Measurements from ENCODE around the gene PAXIP1.

The PAXIP1 gene

GRCh38 chr7:155011086-155011485, 8.2 kb upstream of the PAXIP1 start:
- peaks cover 2 to 12% of the 10 kb centered on the region in 2 donors for H3K36me3 ChIP-seq (replicated peaks in 1 of 2; ENCODE audit: control insufficient read depth in 2 of 2, insufficient read depth in 2 of 2, low read length in 2 of 2)
- H3K4me3 ChIP-seq (ENCODE audit: low read length in 2 of 2) = no peak overlapping the region
- no peak overlapping the region for H3K4me2 ChIP-seq (ENCODE audit: insufficient read depth, low read length, poor library complexity, severe bottlenecking)
- H3K14ac ChIP-seq (ENCODE audit: low read length) = no peak overlapping the region
- H2AK5ac ChIP-seq (ENCODE audit: low read depth, low read length) = no peak overlapping the region
- no peak overlapping the region for H4K8ac ChIP-seq (ENCODE audit: low read depth, low read length)
- no peak for DNase-seq (ENCODE audit: low spot score)
- no peak overlapping the region for H2BK15ac ChIP-seq (ENCODE audit: low read length)
- H3K79me1 ChIP-seq (ENCODE audit: low read depth, low read length) = no peaks in the 10 kb centered on the region
- no peak overlapping the region for H2BK5ac ChIP-seq (ENCODE audit: low read length)
- no peak overlapping the region for H3K23ac ChIP-seq (ENCODE audit: low read depth, low read length, poor library complexity)
- WGBS, 2 donors (ENCODE audit: extremely low coverage in 2 of 2, insufficient read length in 2 of 2, insufficient replicate concordance in 1 of 2) = no CpG with 5 or more reads among the region's 4 CpGs
- H2BK12ac ChIP-seq (ENCODE audit: low read length) = no peak overlapping the region
- H3K27ac ChIP-seq (replicated peaks; ENCODE audit: low read length) = no peak overlapping the region
- no peaks in the 10 kb centered on the region for H3K27me3 ChIP-seq (ENCODE audit: control insufficient read depth in 3 of 3, insufficient read depth in 3 of 3, low read depth in 1 of 3, low read length in 3 of 3)
- H3K9ac ChIP-seq (ENCODE audit: low read depth, low read length, poor library complexity) = no peak overlapping the region
- H2BK120ac ChIP-seq (ENCODE audit: low read depth, low read length) = no peak overlapping the region
- H3K9me3 ChIP-seq (replicated peaks in 1 of 2; ENCODE audit: control insufficient read depth in 2 of 2, insufficient read depth in 1 of 2, low read depth in 1 of 2, low read length in 2 of 2) = no peaks in the 10 kb centered on the region
- H3K4ac ChIP-seq (ENCODE audit: low read length) = no peak overlapping the region
- no peak overlapping the region for H3K18ac ChIP-seq (ENCODE audit: low read length)
- no peak overlapping the region for H4K91ac ChIP-seq (ENCODE audit: low read depth, low read length, poor library complexity)
- H3K4me1 ChIP-seq (ENCODE audit: control insufficient read depth in 2 of 2, insufficient read depth in 1 of 2, low read depth in 1 of 2, low read length in 2 of 2) = no peaks in the 10 kb centered on the region
- H2AFZ ChIP-seq (ENCODE audit: low read length) = no peak overlapping the region

GRCh38 chr7:155009570-155010157, 6.7 kb upstream of the PAXIP1 start:
- Histone ChIP-seq H2BK120ac (ENCODE audit: low read depth, low read length) (no peak overlapping the region), H3K27me3 (ENCODE audit: control insufficient read depth in 3 of 3, insufficient read depth in 3 of 3, low read depth in 1 of 3, low read length in 3 of 3) (no peaks in the 10 kb centered on the region), H3K27ac (replicated peaks; ENCODE audit: low read length) (no peak overlapping the region), H3K4me2 (ENCODE audit: insufficient read depth, low read length, poor library complexity, severe bottlenecking) (no peak overlapping the region), H4K91ac (ENCODE audit: low read depth, low read length, poor library complexity) (no peak overlapping the region), H3K4ac (ENCODE audit: low read length) (no peak overlapping the region), H3K9ac (ENCODE audit: low read depth, low read length, poor library complexity) (no peak overlapping the region), H3K36me3 (replicated peaks in 1 of 2; ENCODE audit: control insufficient read depth in 2 of 2, insufficient read depth in 2 of 2, low read length in 2 of 2) (peaks cover 2 to 26% of the 10 kb centered on the region in 2 donors), H2AK5ac (ENCODE audit: low read depth, low read length) (peak overlapping the region; percentile 3), H3K79me1 (ENCODE audit: low read depth, low read length) (no peaks in the 10 kb centered on the region), H3K4me3 (ENCODE audit: low read length in 2 of 2) (no peak overlapping the region), H2AFZ (ENCODE audit: low read length) (no peak overlapping the region), H3K9me3 (replicated peaks in 1 of 2; ENCODE audit: control insufficient read depth in 2 of 2, insufficient read depth in 1 of 2, low read depth in 1 of 2, low read length in 2 of 2) (no peaks in the 10 kb centered on the region), H3K4me1 (ENCODE audit: control insufficient read depth in 2 of 2, insufficient read depth in 1 of 2, low read depth in 1 of 2, low read length in 2 of 2) (no peaks in the 10 kb centered on the region), H4K8ac (ENCODE audit: low read depth, low read length) (no peak overlapping the region), H2BK12ac (ENCODE audit: low read length) (no peak overlapping the region), H2BK15ac (ENCODE audit: low read length) (no peak overlapping the region), H3K18ac (ENCODE audit: low read length) (no peak overlapping the region), H2BK5ac (ENCODE audit: low read length) (no peak overlapping the region), H3K14ac (ENCODE audit: low read length) (no peak overlapping the region), H3K23ac (ENCODE audit: low read depth, low read length, poor library complexity) (no peak overlapping the region)
- WGBS, 2 donors (ENCODE audit: extremely low coverage in 2 of 2, insufficient read length in 2 of 2, insufficient replicate concordance in 1 of 2) = no CpG with 5 or more reads among the region's 3 CpGs
- DNase-seq (ENCODE audit: low spot score) = no peak

GRCh38 chr7:155007947-155008346, 5.0 kb upstream of the PAXIP1 start:
- H4K91ac ChIP-seq (ENCODE audit: low read depth, low read length, poor library complexity) = no peak overlapping the region
- no peak overlapping the region for H3K27ac ChIP-seq (replicated peaks; ENCODE audit: low read length)
- no peaks in the 10 kb centered on the region for H3K79me1 ChIP-seq (ENCODE audit: low read depth, low read length)
- H3K14ac ChIP-seq (ENCODE audit: low read length) = no peak overlapping the region
- no peak overlapping the region for H2BK5ac ChIP-seq (ENCODE audit: low read length)
- no peak overlapping the region for H2AK5ac ChIP-seq (ENCODE audit: low read depth, low read length)
- H3K4me2 ChIP-seq (ENCODE audit: insufficient read depth, low read length, poor library complexity, severe bottlenecking) = no peak overlapping the region
- H3K4ac ChIP-seq (ENCODE audit: low read length) = no peak overlapping the region
- peaks cover 2 to 28% of the 10 kb centered on the region in 2 donors for H3K36me3 ChIP-seq (replicated peaks in 1 of 2; ENCODE audit: control insufficient read depth in 2 of 2, insufficient read depth in 2 of 2, low read length in 2 of 2)
- no peak overlapping the region for H4K8ac ChIP-seq (ENCODE audit: low read depth, low read length)
- peak; percentile 27 for DNase-seq (ENCODE audit: low spot score)
- H3K18ac ChIP-seq (ENCODE audit: low read length) = no peak overlapping the region
- H3K4me1 ChIP-seq (ENCODE audit: control insufficient read depth in 2 of 2, insufficient read depth in 1 of 2, low read depth in 1 of 2, low read length in 2 of 2) = no peaks in the 10 kb centered on the region
- H3K23ac ChIP-seq (ENCODE audit: low read depth, low read length, poor library complexity) = no peak overlapping the region
- H3K9ac ChIP-seq (ENCODE audit: low read depth, low read length, poor library complexity) = no peak overlapping the region
- H2BK15ac ChIP-seq (ENCODE audit: low read length) = no peak overlapping the region
- no peak overlapping the region for H2BK120ac ChIP-seq (ENCODE audit: low read depth, low read length)
- no CpG with 5 or more reads among the region's 13 CpGs for WGBS, 2 donors (ENCODE audit: extremely low coverage in 2 of 2, insufficient read length in 2 of 2, insufficient replicate concordance in 1 of 2)
- no peaks in the 10 kb centered on the region for H3K9me3 ChIP-seq (replicated peaks in 1 of 2; ENCODE audit: control insufficient read depth in 2 of 2, insufficient read depth in 1 of 2, low read depth in 1 of 2, low read length in 2 of 2)
- H3K27me3 ChIP-seq (ENCODE audit: control insufficient read depth in 3 of 3, insufficient read depth in 3 of 3, low read depth in 1 of 3, low read length in 3 of 3) = no peaks in the 10 kb centered on the region
- no peak overlapping the region for H3K4me3 ChIP-seq (ENCODE audit: low read length in 2 of 2)
- no peak overlapping the region for H2BK12ac ChIP-seq (ENCODE audit: low read length)
- H2AFZ ChIP-seq (ENCODE audit: low read length) = no peak overlapping the region

- Histone ChIP-seq H2BK120ac (ENCODE audit: low read depth, low read length) (peak overlapping the region; percentile 98), H3K14ac (ENCODE audit: low read length) (peak overlapping the region; percentile 98), H2AFZ (ENCODE audit: low read length) (peak overlapping the region; percentile 98), H3K9ac (ENCODE audit: low read depth, low read length, poor library complexity) (peak overlapping the region; percentile 96), H3K4ac (ENCODE audit: low read length) (peak overlapping the region; percentile 90), H3K27me3 (ENCODE audit: control insufficient read depth in 3 of 3, insufficient read depth in 3 of 3, low read depth in 1 of 3, low read length in 3 of 3) (no peaks in the 10 kb centered on the region), H3K18ac (ENCODE audit: low read length) (peak overlapping the region; percentile 99), H3K9me3 (replicated peaks in 1 of 2; ENCODE audit: control insufficient read depth in 2 of 2, insufficient read depth in 1 of 2, low read depth in 1 of 2, low read length in 2 of 2) (no peaks in the 10 kb centered on the region), H2BK12ac (ENCODE audit: low read length) (peak overlapping the region; percentile 31), H3K36me3 (replicated peaks in 1 of 2; ENCODE audit: control insufficient read depth in 2 of 2, insufficient read depth in 2 of 2, low read length in 2 of 2) (peaks cover 2 to 46% of the 10 kb centered on the region in 2 donors), H3K4me2 (ENCODE audit: insufficient read depth, low read length, poor library complexity, severe bottlenecking) (peak overlapping the region; percentile 61), H3K27ac (replicated peaks; ENCODE audit: low read length) (peak overlapping the region; percentile 87), H4K8ac (ENCODE audit: low read depth, low read length) (peak overlapping the region; percentile 75), H4K91ac (ENCODE audit: low read depth, low read length, poor library complexity) (no peak overlapping the region), H3K79me1 (ENCODE audit: low read depth, low read length) (peaks cover 2% of the 10 kb centered on the region), H3K4me1 (ENCODE audit: control insufficient read depth in 2 of 2, insufficient read depth in 1 of 2, low read depth in 1 of 2, low read length in 2 of 2) (peaks cover 1 to 3% of the 10 kb centered on the region in 2 donors), H2AK5ac (ENCODE audit: low read depth, low read length) (peak overlapping the region; percentile 50), H3K23ac (ENCODE audit: low read depth, low read length, poor library complexity) (peak overlapping the region; percentile 94), H2BK5ac (ENCODE audit: low read length) (peak overlapping the region; percentile 99), H3K4me3 (ENCODE audit: low read length in 2 of 2) (peak overlapping the region; percentile 94 to 99), H2BK15ac (ENCODE audit: low read length) (peak overlapping the region; percentile 67)
- WGBS, 2 donors (ENCODE audit: extremely low coverage in 2 of 2, insufficient read length in 2 of 2, insufficient replicate concordance in 1 of 2) = no CpG with 5 or more reads among the region's 78 CpGs
- peak; percentile 86 for DNase-seq (ENCODE audit: low spot score)
These were observed 671 bp upstream of the PAXIP1 start for GRCh38 chr7:155003376-155004214.

Data from neuronal stem cell (in vitro differentiated cells).